K562 (cell line): ENCODE data around the gene RPS6KL1. TPM values are rescaled to one million over a fixed set of nuclear protein-coding genes. Genes with fewer than 3 reads are reported as not detected.

Experiments used
- ATAC-seq: fragments of 200-7000 bp; cut with Tn5 transposase; 3 replicates; pipeline ENCODE4 v1.9.1; 2020; ENCODE audit warnings: moderate library complexity
- BruUV-seq: library from RNA; stranded (reverse); fragments of 400-500 nt; replicated peaks from 2 replicates; lab custom pipeline; 2021; lab: Mats Ljungman, UMichigan
- CTCF ChIA-PET: fragments of 300-600 bp; formaldehyde crosslinking; extraction: SDS; loops from one replicate; lab custom pipeline; 2021; ENCODE audit warnings: low intra/inter-chr PET ratio; lab: Yijun Ruan, JAX
- POLR2A ChIA-PET: fragments of 300-600, 350-650 bp; sonication (Branson Sonifier 250); formaldehyde crosslinking; extraction: SDS; loops from one replicate; lab custom pipeline; 2021; ENCODE audit warnings: antibody characterized with exemption, inconsistent platforms; lab: Yijun Ruan, JAX
- DNase-seq, 4 experiments: peaks; one replicate each; pipeline versions ENCODE4 v3.0.0 to v3.0.0-alpha.2; 2011 to 2018; ENCODE audit warnings: low spot score in 3 of 4, mixed read lengths in 3 of 4; ENCODE audit errors: extremely low read depth in 1 of 4
- FAIRE-seq: peaks from 2 replicates; lab custom pipeline; 2011; peaks lifted over from hg19 to GRCh38; lab: Jason Lieb, UNC
- H2AFZ ChIP-seq: 2 replicates; pipeline ENCODE4 v1.6.0; 2011; ENCODE audit warnings: low read depth, low read length, control low read depth, inconsistent platforms
- H3K27ac ChIP-seq: fragments of 200-600 bp; 3 replicates; pipeline ENCODE4 v1.8.0; 2011; ENCODE audit warnings: low read depth, mild to moderate bottlenecking, control low read depth, inconsistent platforms, low read length, moderate library complexity, mixed read lengths; ENCODE audit errors: extremely low read depth
- H3K27me3 ChIP-seq, 2 experiments: fragments of 300-600 bp in 1 of 2; 2 replicates in 1 of 2; 3 replicates in 1 of 2; pipeline versions ENCODE4 v1.6.0 to v1.8.0; 2011; ENCODE audit warnings: inconsistent platforms in 2 of 2, low read length in 2 of 2, mild to moderate bottlenecking in 1 of 2, mixed read lengths in 1 of 2, moderate library complexity in 1 of 2; ENCODE audit not compliant: control insufficient read depth in 2 of 2, insufficient read depth in 2 of 2
- H3K36me3 ChIP-seq: fragments of 300-600 bp; 3 replicates; pipeline ENCODE4 v1.8.0; 2011; ENCODE audit warnings: mild to moderate bottlenecking, low read length, inconsistent platforms; ENCODE audit not compliant: control insufficient read depth, insufficient read depth
- H3K4me1 ChIP-seq, 2 experiments: fragments of 200-600 bp in 1 of 2; replicated peaks in 1 of 2; 2 replicates in 1 of 2; 3 replicates in 1 of 2; pipeline versions ENCODE4 v1.5.1 to v1.8.0; 2011; ENCODE audit warnings: inconsistent platforms in 2 of 2, low read length in 2 of 2, mild to moderate bottlenecking in 1 of 2, mixed read lengths in 1 of 2, moderate library complexity in 1 of 2; ENCODE audit not compliant: control insufficient read depth in 2 of 2, insufficient read depth in 2 of 2
- H3K4me2 ChIP-seq: 2 replicates; pipeline ENCODE4 v1.6.1; 2011; ENCODE audit warnings: low read length, control low read depth, inconsistent platforms, mixed read lengths; ENCODE audit not compliant: insufficient read depth
- H3K4me3 ChIP-seq: fragments of 200-600 bp; sonication (generic), shearing (Covaris generic); 2 replicates; pipeline ENCODE4 v1.5.1; 2016; ENCODE audit warnings: control low read depth, inconsistent platforms
- H3K79me2 ChIP-seq: fragments of 200-600 bp; 3 replicates; pipeline ENCODE4 v1.8.0; 2011; ENCODE audit warnings: low read length, inconsistent platforms; ENCODE audit not compliant: control insufficient read depth, insufficient read depth
- H3K9ac ChIP-seq, 2 experiments: 2 replicates each; pipeline versions ENCODE4 v1.6.0 to v1.6.1; 2011; ENCODE audit warnings: low read depth in 2 of 2, low read length in 2 of 2, control low read depth in 1 of 2, inconsistent platforms in 1 of 2, mild to moderate bottlenecking in 1 of 2, mixed read lengths in 1 of 2; ENCODE audit not compliant: insufficient read depth in 1 of 2
- H3K9me1 ChIP-seq: one replicate; pipeline ENCODE4 v1.6.0; 2011; ENCODE audit warnings: inconsistent platforms, mild to moderate bottlenecking, low read length, moderate library complexity; ENCODE audit not compliant: control insufficient read depth, insufficient read depth
- H3K9me3 ChIP-seq: replicated peaks from 2 replicates; pipeline ENCODE4 v1.5.1; 2011; ENCODE audit warnings: low read depth, low read length, inconsistent platforms; ENCODE audit not compliant: control insufficient read depth, insufficient read depth
- H4K20me1 ChIP-seq: replicated peaks from 2 replicates; pipeline ENCODE4 v1.6.1; 2011; ENCODE audit warnings: low read length, inconsistent platforms, mixed read lengths; ENCODE audit not compliant: control insufficient read depth, insufficient read depth
- DNMT1 ChIP-seq: fragments of 450-650 bp; IDR thresholded peaks from 2 replicates; pipeline ENCODE4 v1.6.1; 2016; ENCODE audit warnings: antibody characterized with exemption, mild to moderate bottlenecking
- HMBOX1 ChIP-seq: sonication (generic); IDR thresholded peaks from 2 replicates; pipeline ENCODE4 v1.6.1; 2016
- KDM4B ChIP-seq, 2 experiments: fragments of 450-650 bp in 1 of 2; sonication (generic) in 1 of 2; IDR thresholded peaks; 2 replicates each; pipeline ENCODE4 v1.6.1; 2016 to 2017; ENCODE audit warnings: borderline replicate concordance in 2 of 2, antibody characterized with exemption in 1 of 2, low read depth in 1 of 2, mild to moderate bottlenecking in 1 of 2
- NFIC ChIP-seq: fragments of 450-650 bp; IDR thresholded peaks from 2 replicates; pipeline ENCODE4 v1.6.1; 2017; ENCODE audit warnings: mild to moderate bottlenecking, inconsistent platforms
- NFIX ChIP-seq: fragments of 250-450 bp; sonication (Bioruptor Pico); IDR thresholded peaks from 2 replicates; pipeline ENCODE4 v1.4.0; 2020; ENCODE audit warnings: low read depth, mild to moderate bottlenecking, moderate library complexity
- TSC22D4 ChIP-seq: fragments of 450-650 bp; IDR thresholded peaks from 2 replicates; pipeline ENCODE4 v1.6.1; 2016; ENCODE audit warnings: missing genetic modification characterization, missing biosample characterization, control low read depth
- ZNF175 ChIP-seq: fragments of 200-800 bp; sonication (Bioruptor generic); IDR thresholded peaks from 2 replicates; pipeline ENCODE4 v1.6.1; 2016; ENCODE audit warnings: low read depth, mild to moderate bottlenecking, missing genetic modification characterization, missing compliant biosample characterization
- ZNF316 ChIP-seq: fragments of 450-650 bp; IDR thresholded peaks from 2 replicates; pipeline ENCODE4 v1.6.1; 2016
- WGBS: fragments of 100-300 bp; shearing (Covaris generic); methylation state at CpG from one replicate; pipeline ENCODE4 v1.1.6; 2016; ENCODE audit warnings: low coverage, mixed read lengths; ENCODE audit not compliant: insufficient coverage; ENCODE audit errors: missing lambda C conversion rate; 5-methylcytosine and 5-hydroxymethylcytosine counted together
- in situ Hi-C: fragments of 300-500 bp; cut with MboI; formaldehyde crosslinking; loops from 4 replicates; pipeline ENCODE4 v1.15.0; 2018; ENCODE audit warnings: inconsistent platforms, mixed read lengths
- intact Hi-C: fragments of 100-400 bp; cut with micrococcal nuclease; formaldehyde crosslinking; loops from 2 replicates; pipeline ENCODE4 v1.14.2; 2022
- polyA plus RNA-seq, 8 experiments: library from polyadenylated mRNA; depleted of rRNA in 4 of 8; stranded (reverse) in 5 of 8; unstranded in 3 of 8; fragments of >200 nt; fragmentation: Nextera tagmentation in 2 of 8; fragmentation: Illumina TruSeq in 1 of 8; extraction: Ambion mirVana in 2 of 8; extraction: Trizol in 1 of 8; gene quantifications; 2 replicates each; pipeline versions ENCODE4 v1.2.1 to v1.2.3, GENCODE V29; 2011 to 2014; ENCODE audit warnings: inconsistent platforms in 1 of 8, missing spikeins in 1 of 8
- total RNA-seq, 7 experiments: library from RNA; depleted of rRNA in 6 of 7; stranded (reverse); fragments of >200 nt in 6 of 7; fragmentation: Illumina TruSeq in 2 of 7; extraction: Trizol in 2 of 7; gene quantifications; 2 replicates each; pipeline versions ENCODE4 v1.2.1 to v1.2.3, GENCODE V29; 2011 to 2021; ENCODE audit warnings: low replicate concordance in 1 of 7

RPS6KL1 gene
- total and polyA plus RNA-seq, 9 of the 15 experiments (the other 6 are each of a cell fraction or from before 2014, with no cell fraction given) = 0.91 to 15.5 (median 8.1) TPM

GRCh38 chr14:74915826-74916225, 7.2 kb downstream of the RPS6KL1 start:
- Histone ChIP-seq H2AFZ (no peak overlapping the region), H3K27ac (no peak overlapping the region), H3K27me3 (no peaks in the 10 kb centered on the region), H3K9ac (no peak overlapping the region; a peak in 1 of 4 replicates), H3K4me2 (no peak overlapping the region), H4K20me1 (no peaks in the 10 kb centered on the region), H3K4me3 (no peak overlapping the region), H3K79me2 (no peaks in the 10 kb centered on the region), H3K4me1 (peaks cover 0 to 13% of the 10 kb centered on the region in 2 experiments; a peak in 2 of 5 replicates), H3K36me3 (no peaks in the 10 kb centered on the region), H3K9me3 (no peaks in the 10 kb centered on the region), H3K9me1 (no peaks in the 10 kb centered on the region)
- DNase-seq (no peak), ATAC-seq (no peak), FAIRE-seq (no peak)
- TF ChIP-seq DNMT1 = no peak
- TF ChIP-seq KDM4B (IDR thresholded peaks at IDR 0.05; ENCODE audit: borderline replicate concordance in 2 of 2, low read depth in 1 of 2) = no peak
- no peak for TF ChIP-seq HMBOX1
- no peak for TF ChIP-seq ZNF316
- no peak for TF ChIP-seq ZNF175 (CRISPR knock-in tag)
- TF ChIP-seq NFIX (CRISPR knock-in tag) = peak; percentile 72
- TF ChIP-seq NFIC = peak; percentile 92
- TF ChIP-seq TSC22D4 (tag) = no peak
- in situ Hi-C loops (loop anchor here (10.0 kb wide), 1 partner anchor 159 kb away; no protein-coding TSS in a partner anchor), intact Hi-C loops (loop anchor here (10.0 kb wide), 1 partner anchor 389 kb away; no protein-coding TSS in a partner anchor)
- WGBS = 55% methylated on average over 6 of the region's 7 CpGs
- BruUV-seq = no TSS peak
- POLR2A ChIA-PET = no interaction called here
- CTCF ChIA-PET = interaction anchor here (3.3 kb wide), 1 partner anchor 172 kb away, joined by 23 read pairs; no protein-coding TSS in a partner anchor
